ENCODE results near the gene PKD1L1. TPM values are rescaled to one million over a fixed set of nuclear protein-coding genes. Genes with fewer than 3 reads are reported as not detected.

Gene PKD1L1
- total RNA-seq, 1 experiment from 2014 or later: 0.24 TPM

GRCh38 chr7:47889723-47890122 lies 58.5 kb downstream of the PKD1L1 start:
- BruUV-seq (replicated peaks): no TSS peak
- H3K36me3 Mint-ChIP-seq (ENCODE audit: insufficient read depth, unreplicated experiment): no peaks in the 10 kb centered on the region
- peaks cover 42% of the 10 kb centered on the region for H3K27me3 Mint-ChIP-seq (ENCODE audit: unreplicated experiment)
- intact Hi-C loops (cut with micrococcal nuclease; ENCODE audit: unreplicated experiment): no loop called here
- H3K27ac Mint-ChIP-seq (ENCODE audit: unreplicated experiment): no peak overlapping the region
- no peaks in the 10 kb centered on the region for H3K9me3 Mint-ChIP-seq (ENCODE audit: low read depth, unreplicated experiment)
- H3K4me3 Mint-ChIP-seq (ENCODE audit: low read depth, unreplicated experiment): no peak overlapping the region
- no peaks in the 10 kb centered on the region for H3K4me1 Mint-ChIP-seq (ENCODE audit: low read depth, unreplicated experiment)
- TF ChIP-seq, protein P1, sequence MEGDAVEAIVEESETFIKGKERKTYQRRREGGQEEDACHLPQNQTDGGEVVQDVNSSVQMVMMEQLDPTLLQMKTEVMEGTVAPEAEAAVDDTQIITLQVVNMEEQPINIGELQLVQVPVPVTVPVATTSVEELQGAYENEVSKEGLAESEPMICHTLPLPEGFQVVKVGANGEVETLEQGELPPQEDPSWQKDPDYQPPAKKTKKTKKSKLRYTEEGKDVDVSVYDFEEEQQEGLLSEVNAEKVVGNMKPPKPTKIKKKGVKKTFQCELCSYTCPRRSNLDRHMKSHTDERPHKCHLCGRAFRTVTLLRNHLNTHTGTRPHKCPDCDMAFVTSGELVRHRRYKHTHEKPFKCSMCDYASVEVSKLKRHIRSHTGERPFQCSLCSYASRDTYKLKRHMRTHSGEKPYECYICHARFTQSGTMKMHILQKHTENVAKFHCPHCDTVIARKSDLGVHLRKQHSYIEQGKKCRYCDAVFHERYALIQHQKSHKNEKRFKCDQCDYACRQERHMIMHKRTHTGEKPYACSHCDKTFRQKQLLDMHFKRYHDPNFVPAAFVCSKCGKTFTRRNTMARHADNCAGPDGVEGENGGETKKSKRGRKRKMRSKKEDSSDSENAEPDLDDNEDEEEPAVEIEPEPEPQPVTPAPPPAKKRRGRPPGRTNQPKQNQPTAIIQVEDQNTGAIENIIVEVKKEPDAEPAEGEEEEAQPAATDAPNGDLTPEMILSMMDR (IDR thresholded peaks at IDR 0.05; ENCODE audit: unreplicated experiment): no peak
- DNase-seq: no peak
- CTCF ChIA-PET: no interaction called here

GRCh38 chr7:47888371-47889265 lies 59.6 kb downstream of the PKD1L1 start:
- DNase-seq: no peak
- Mint-ChIP-seq H3K27ac (ENCODE audit: unreplicated experiment) (no peak overlapping the region), H3K4me3 (ENCODE audit: low read depth, unreplicated experiment) (no peak overlapping the region), H3K9me3 (ENCODE audit: low read depth, unreplicated experiment) (no peaks in the 10 kb centered on the region), H3K4me1 (ENCODE audit: low read depth, unreplicated experiment) (no peaks in the 10 kb centered on the region), H3K36me3 (ENCODE audit: insufficient read depth, unreplicated experiment) (no peaks in the 10 kb centered on the region), H3K27me3 (ENCODE audit: unreplicated experiment) (peaks cover 33% of the 10 kb centered on the region)
- intact Hi-C loops (cut with micrococcal nuclease; ENCODE audit: unreplicated experiment): no loop called here
- TF ChIP-seq, protein P1 (IDR thresholded peaks at IDR 0.05; ENCODE audit: unreplicated experiment): no peak
- no TSS peak for BruUV-seq (replicated peaks)
- CTCF ChIA-PET: no interaction called here

- Mint-ChIP-seq H3K4me1 (ENCODE audit: low read depth, unreplicated experiment) (no peaks in the 10 kb centered on the region), H3K9me3 (ENCODE audit: low read depth, unreplicated experiment) (no peaks in the 10 kb centered on the region), H3K27me3 (ENCODE audit: unreplicated experiment) (peaks cover 18% of the 10 kb centered on the region), H3K36me3 (ENCODE audit: insufficient read depth, unreplicated experiment) (no peaks in the 10 kb centered on the region), H3K27ac (ENCODE audit: unreplicated experiment) (no peak overlapping the region), H3K4me3 (ENCODE audit: low read depth, unreplicated experiment) (no peak overlapping the region)
- BruUV-seq (replicated peaks): no TSS peak
- no peak for DNase-seq
- CTCF ChIA-PET: no interaction called here
- intact Hi-C loops (cut with micrococcal nuclease; ENCODE audit: unreplicated experiment): no loop called here
- TF ChIP-seq, protein P1 (IDR thresholded peaks at IDR 0.05; ENCODE audit: unreplicated experiment): no peak
Observed at GRCh38 chr7:47887016-47887640, 61.1 kb downstream of the PKD1L1 start.

- TF ChIP-seq, protein P1 (IDR thresholded peaks at IDR 0.05; ENCODE audit: unreplicated experiment): no peak
- no peak overlapping the region for H3K27ac Mint-ChIP-seq (ENCODE audit: unreplicated experiment)
- H3K4me1 Mint-ChIP-seq (ENCODE audit: low read depth, unreplicated experiment): no peaks in the 10 kb centered on the region
- peaks cover 9% of the 10 kb centered on the region for H3K27me3 Mint-ChIP-seq (ENCODE audit: unreplicated experiment)
- H3K9me3 Mint-ChIP-seq (ENCODE audit: low read depth, unreplicated experiment): no peaks in the 10 kb centered on the region
- H3K4me3 Mint-ChIP-seq (ENCODE audit: low read depth, unreplicated experiment): no peak overlapping the region
- intact Hi-C loops (cut with micrococcal nuclease; ENCODE audit: unreplicated experiment): no loop called here
- no peaks in the 10 kb centered on the region for H3K36me3 Mint-ChIP-seq (ENCODE audit: insufficient read depth, unreplicated experiment)
- no TSS peak for BruUV-seq (replicated peaks)
- no peak for DNase-seq
- CTCF ChIA-PET: no interaction called here
Observed at GRCh38 chr7:47885987-47886811, 62.1 kb downstream of the PKD1L1 start.

All from Calu3 (cell line).